HUDEP-2 (cell line): ENCODE data around the gene ADORA2A.

Experiments used
- DNase-seq, 76 experiments: peaks; one replicate each; lab custom pipeline; 2025; ENCODE audit not compliant: unreplicated experiment in 76 of 76; lab: John Stamatoyannopoulos, UW

The ADORA2A gene

DNA sequence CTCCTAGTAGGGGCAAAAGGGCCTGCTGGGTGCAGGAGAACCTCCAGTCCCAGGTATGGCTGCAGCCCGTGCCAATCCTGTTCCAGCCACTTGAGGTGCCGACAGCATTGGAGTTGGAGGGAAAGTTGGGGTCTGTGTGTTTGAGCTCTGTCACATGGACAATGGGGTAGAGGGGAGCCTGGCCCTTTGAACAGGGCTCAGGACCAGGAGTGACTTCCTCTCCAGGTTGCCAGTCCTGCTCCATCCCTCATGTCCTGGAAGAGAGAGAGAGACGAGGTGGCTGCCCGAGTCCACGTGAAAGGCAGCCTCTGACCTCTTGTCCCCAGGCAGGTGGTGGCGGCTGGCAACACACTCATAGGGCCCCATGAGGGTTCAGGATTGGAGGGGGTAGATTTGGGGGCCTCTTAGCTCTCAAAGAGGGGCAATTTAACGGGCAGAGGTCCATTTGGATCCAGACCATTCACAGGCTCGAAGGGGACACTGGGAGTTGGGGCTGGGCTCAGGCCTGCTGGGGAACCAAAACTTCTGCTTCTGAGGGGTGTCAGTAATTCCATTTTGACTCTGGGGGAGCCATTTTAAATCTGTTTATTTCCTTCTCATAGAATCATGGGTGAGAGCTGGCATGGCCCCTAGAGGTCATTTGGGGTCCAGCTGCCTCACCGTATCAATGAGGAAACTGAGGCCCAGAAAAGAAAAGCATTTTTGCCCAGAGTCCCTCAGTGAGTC lies 4.1 kb downstream of the ADORA2A start:
- no peak for DNase-seq

DNA sequence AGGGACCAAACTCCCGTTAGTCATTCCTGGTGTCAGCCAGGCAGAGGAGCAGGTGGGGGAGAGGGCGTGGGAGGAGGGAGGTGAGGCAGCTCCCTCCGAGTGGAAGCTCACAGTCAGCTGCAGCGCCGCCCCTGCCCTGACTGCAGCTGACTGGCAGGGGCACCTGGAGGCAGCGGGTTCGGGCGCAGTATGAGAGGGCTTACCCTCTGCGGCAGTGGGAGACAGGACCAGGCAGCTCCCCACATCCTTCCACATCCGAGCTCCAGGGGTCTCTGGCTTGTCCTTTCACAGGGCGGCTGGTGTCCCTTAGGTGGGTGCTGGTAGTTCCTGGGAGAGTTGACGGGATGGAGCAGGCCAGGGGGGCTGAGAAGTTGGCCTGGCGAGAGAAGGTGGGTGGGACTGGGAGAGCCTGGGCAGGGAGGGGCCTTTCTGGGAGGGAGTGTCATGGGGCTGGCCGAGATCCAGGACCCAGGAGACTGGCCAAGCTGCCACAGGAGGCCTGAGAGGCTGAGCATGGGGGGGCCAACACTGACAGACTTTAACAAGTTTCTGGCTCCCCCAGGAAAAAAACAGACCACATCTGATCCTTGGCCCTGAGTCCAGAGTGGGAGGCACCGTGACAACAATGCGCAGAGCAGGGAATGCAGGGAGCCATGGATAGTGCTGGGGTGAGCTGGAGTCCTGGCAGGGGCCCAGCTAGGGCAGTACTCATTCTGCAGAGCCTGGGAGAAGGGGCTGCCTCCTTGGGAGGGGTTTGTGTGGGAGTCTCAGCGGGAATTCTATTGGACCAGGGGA lies 4.9 kb downstream of the ADORA2A start:
- peak in 68 of 76 experiments; percentile 9 to 82 (median 62) for DNase-seq

DNA sequence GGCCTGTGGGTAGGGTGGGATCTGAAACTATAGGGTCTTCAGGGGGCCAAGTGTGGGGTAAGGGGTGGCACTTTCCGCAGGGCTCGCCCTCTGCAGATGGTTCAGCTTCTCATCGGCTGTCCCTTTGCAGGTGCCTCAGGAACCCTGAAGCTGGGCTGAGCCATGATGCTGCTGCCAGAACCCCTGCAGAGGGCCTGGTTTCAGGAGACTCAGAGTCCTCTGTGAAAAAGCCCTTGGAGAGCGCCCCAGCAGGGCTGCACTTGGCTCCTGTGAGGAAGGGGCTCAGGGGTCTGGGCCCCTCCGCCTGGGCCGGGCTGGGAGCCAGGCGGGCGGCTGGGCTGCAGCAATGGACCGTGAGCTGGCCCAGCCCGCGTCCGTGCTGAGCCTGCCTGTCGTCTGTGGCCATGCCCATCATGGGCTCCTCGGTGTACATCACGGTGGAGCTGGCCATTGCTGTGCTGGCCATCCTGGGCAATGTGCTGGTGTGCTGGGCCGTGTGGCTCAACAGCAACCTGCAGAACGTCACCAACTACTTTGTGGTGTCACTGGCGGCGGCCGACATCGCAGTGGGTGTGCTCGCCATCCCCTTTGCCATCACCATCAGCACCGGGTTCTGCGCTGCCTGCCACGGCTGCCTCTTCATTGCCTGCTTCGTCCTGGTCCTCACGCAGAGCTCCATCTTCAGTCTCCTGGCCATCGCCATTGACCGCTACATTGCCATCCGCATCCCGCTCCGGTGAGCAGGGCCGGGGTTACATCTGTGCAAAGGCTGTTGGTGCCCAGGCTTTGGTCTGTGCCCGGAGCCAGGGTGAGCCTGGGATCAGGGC lies 5.8 kb downstream of the ADORA2A start:
- DNase-seq: no peak

DNA sequence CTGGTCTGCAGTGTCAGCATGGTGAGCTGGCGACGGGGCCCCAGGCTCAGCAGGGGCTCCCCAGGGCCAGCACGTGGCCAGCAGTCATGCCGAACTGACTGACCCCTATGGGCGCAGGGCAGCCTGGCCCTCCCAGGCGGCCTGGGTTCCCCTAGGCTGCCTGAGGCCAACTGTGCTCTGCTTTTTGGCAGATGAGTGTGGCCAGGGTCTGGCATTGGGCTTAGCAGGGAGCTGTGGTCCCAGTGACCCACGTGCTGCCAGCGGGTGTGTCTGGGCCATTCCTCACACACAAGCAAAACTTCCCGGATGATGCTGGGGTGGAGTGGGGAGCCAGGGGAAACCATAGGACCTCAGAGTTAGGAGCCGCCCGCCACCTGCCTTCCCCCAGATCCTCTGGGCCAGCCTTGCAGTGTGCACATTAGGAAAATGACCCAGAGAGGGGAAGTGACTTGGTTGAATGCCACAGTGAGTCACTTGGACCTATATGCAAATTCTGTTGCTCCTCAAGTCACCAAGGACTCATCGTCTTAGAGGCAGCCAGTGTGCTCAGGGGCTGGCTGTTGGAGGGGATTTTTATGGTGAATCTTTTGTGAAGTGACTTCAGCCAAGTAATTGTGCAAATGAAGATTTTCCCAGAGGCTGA lies 6.5 kb downstream of the ADORA2A start:
- DNase-seq: peak in 13 of 76 experiments; percentile 6 to 56 (median 35)

DNA sequence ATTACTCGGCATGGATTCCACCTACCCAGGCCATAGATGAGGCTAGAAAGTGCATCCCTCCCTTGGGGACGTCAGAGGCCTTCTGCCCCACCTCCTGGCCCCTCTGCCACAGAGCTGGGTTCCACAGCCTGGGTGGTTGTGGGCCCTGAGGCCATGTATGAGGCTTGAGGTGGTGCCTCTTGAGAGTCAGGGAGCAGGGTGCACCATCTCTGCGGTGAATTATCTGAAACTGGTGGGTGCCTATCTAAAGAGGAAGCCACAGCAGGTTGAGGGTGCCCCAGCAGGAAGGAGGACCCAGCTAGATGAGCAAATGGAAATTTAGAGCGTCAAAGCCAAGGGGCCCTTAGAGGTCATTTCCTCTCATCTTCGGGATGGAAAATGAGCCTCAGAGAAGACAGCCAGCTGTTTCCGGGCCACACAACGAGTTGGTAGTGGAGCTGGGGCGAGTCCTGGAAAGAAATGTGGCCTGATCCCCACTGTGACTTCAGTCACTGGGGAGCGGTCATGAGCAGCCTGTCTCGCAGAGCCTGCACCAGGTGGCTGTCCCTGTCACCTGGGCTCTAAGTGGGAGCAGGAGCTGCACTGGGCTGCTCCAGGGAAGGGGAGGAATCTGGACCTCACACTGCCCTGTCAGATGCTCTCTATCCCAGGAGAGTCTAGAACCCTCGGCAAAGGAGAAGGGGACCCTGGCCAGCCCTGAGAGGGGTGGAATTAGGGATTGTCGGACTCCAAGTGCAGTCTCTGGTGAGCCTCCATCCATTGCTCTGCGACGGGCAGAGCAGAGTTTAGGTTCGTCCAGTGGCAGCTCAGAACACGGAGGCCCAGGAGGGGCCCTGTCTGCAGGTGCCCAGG lies 7.3 kb downstream of the ADORA2A start:
- DNase-seq: peak in 40 of 76 experiments; percentile 12 to 79 (median 38)

DNA sequence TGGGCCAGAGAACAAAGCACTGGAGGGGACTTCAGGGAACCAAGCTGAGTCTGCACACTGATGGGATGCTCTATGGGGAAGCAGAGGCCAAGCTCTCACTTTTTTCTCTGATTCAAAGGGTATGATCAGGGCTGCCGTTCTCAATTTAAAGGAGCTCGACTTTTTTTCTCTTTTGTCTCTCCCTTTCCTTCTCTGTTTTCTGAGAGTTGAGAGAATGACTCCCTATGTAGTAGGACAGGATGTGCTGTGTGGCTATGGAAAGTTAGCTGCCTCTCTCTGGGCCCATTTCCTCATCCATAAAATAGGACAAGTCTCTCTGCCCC lies 7.9 kb downstream of the ADORA2A start:
- DNase-seq: no peak

DNA sequence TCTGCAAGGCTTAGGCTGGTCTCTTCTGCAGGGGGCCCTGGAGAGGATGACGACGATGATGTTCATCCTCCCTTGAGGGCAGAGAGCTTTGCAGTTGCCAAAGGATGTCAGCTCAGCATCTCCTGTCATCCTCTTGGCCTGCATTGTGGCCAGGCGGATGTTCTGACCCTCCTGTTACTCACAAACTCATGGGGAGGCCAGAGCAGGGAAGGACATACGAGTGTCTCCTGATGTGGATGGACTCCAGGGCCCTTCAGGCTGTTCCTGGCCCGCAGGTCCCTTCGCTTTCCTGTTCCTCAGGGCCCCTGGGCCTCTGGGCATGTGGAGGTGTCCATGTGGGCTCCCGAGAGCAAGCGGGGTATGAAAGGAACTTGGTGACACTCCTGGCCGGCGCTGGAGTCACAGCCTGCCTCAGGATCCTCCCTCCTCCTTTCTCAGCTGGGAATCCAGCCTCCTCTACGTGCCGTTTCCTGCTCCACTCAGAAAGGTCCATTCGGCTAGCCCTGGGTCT lies 8.5 kb downstream of the ADORA2A start:
- no peak for DNase-seq

DNA sequence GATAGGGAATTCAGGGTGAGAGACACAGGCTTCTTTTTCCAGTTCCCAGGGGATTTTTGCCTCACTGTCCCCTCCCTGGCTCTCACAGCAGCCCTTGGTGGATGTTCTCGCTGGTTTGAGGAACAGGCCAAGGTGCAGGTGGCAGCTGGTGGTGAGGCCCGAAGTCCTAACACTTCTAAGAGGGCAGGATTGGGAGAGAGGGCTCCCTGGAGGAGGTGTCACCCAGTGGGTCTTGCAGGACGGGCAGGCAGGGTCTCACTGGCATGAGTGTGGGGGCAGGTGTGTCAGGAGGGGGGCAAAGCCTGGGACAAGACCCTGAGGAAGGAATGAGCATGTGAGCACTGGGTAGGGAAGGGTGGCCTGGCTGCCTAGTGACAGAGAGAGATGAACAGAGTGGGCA lies 9.2 kb downstream of the ADORA2A start:
- no peak for DNase-seq

DNA sequence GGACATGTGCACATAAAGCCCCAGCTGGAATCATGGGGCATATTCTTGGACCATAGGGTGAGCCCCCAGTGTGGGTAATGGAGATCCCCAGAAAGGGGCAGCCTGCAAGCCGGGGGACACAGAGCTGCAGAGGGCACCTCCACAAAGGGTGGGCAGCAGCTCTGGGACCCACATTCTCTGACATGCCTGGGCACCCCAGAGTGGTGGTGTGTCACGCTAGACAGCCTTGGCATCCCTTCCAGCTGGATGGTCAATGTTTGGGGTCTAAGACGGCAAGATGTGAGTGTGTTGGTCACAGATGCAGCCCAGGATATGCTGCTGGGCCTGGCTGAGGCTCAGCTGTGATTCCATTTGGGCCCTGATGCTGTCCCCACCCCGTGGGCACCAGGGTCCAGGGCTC lies 9.7 kb downstream of the ADORA2A start:
- no peak for DNase-seq

DNA sequence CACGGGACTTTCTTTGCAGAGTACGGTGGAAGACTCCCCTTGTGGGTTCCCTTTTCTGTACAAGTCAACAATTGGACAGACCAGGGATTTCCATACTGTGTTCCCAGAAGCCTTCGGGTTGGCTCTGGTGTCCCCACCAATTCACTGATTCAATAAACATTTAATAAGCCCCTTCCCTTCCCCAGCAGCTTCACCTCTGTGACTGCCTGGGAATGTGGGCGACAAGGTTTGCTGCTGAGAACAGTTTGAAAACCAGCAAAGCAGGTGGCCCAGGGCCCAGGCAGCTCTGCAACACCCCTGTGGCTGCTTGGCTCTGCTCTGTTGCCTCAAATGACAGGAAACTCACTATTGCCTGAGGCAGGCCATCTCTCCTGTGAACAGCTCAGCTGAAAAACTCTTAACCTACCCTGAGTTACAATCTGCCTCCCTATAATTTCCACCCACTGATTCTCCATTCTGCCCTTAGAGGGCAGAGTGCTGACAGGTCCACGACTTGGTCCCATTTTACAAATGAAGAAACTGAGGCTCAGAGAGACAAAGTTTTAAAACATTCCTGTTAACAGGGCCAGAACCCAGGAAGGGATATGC lies 10.4 kb downstream of the ADORA2A start:
- DNase-seq: no peak

DNA sequence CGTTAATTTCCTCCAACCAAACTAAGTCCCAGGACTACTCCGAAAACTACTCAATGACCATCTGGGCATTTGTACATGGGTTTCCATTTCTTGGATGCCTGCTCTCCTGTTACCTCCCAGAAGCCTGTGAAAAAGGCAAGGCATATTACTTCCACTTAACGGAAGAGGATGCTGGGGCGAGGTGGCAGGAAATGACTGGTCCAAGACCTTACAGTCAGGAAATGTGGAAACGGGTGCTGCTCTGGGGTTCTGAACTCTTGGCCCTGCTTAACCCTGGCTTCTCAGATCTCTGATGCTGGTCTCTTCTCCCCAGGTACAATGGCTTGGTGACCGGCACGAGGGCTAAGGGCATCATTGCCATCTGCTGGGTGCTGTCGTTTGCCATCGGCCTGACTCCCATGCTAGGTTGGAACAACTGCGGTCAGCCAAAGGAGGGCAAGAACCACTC lies 12.9 kb downstream of the ADORA2A start:
- no peak for DNase-seq

DNA sequence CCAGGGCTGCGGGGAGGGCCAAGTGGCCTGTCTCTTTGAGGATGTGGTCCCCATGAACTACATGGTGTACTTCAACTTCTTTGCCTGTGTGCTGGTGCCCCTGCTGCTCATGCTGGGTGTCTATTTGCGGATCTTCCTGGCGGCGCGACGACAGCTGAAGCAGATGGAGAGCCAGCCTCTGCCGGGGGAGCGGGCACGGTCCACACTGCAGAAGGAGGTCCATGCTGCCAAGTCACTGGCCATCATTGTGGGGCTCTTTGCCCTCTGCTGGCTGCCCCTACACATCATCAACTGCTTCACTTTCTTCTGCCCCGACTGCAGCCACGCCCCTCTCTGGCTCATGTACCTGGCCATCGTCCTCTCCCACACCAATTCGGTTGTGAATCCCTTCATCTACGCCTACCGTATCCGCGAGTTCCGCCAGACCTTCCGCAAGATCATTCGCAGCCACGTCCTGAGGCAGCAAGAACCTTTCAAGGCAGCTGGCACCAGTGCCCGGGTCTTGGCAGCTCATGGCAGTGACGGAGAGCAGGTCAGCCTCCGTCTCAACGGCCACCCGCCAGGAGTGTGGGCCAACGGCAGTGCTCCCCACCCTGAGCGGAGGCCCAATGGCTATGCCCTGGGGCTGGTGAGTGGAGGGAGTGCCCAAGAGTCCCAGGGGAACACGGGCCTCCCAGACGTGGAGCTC lies 13.5 kb downstream of the ADORA2A start:
- DNase-seq: no peak

DNA sequence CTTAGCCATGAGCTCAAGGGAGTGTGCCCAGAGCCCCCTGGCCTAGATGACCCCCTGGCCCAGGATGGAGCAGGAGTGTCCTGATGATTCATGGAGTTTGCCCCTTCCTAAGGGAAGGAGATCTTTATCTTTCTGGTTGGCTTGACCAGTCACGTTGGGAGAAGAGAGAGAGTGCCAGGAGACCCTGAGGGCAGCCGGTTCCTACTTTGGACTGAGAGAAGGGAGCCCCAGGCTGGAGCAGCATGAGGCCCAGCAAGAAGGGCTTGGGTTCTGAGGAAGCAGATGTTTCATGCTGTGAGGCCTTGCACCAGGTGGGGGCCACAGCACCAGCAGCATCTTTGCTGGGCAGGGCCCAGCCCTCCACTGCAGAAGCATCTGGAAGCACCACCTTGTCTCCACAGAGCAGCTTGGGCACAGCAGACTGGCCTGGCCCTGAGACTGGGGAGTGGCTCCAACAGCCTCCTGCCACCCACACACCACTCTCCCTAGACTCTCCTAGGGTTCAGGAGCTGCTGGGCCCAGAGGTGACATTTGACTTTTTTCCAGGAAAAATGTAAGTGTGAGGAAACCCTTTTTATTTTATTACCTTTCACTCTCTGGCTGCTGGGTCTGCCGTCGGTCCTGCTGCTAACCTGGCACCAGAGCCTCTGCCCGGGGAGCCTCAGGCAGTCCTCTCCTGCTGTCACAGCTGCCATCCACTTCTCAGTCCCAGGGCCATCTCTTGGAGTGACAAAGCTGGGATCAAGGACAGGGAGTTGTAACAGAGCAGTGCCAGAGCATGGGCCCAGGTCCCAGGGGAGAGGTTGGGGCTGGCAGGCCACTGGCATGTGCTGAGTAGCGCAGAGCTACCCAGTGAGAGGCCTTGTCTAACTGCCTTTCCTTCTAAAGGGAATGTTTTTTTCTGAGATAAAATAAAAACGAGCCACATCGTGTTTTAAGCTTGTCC lies 14.3 kb downstream of the ADORA2A start:
- DNase-seq: peak in 11 of 76 experiments; percentile 8 to 28 (median 15)

DNA sequence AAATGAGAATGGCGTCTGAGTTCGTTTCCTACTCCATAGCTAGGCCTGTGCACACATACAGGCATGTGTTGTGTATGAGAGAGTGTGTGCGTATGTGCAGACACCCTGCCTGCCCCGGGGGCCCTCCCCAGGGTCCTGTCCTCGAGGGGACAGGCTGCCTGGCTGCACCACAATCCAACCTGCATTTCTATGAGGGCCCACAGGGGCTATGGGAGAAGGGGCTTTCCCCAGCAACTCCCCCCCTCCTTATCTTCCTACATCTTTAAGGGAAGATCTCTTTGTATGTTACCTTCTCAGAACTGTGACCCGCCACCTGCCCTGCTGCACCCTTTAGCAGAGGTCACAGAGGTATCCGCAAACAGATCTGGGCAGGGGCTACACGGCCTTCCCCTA lies 14.9 kb downstream of the ADORA2A start:
- DNase-seq: no peak

DNA sequence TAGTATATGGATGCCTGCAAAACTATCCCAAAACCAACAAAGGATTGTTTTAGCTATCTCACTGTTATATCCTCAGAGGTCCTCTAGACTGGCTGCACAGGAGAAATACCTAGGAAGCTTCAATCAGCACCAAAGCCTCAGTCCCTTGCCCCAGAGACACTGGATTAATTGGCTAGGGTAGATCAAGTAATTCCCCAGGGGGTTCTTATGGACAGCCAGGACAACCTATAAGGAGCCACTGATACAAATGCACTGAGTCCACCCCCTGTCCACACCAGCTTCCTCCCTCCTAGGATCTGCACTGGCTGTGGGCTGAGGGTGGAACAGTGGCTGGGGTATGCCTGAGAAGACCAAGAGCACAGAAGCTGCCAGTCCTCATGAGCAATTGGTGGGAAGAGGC lies 16.3 kb downstream of the ADORA2A start:
- no peak for DNase-seq

DNA sequence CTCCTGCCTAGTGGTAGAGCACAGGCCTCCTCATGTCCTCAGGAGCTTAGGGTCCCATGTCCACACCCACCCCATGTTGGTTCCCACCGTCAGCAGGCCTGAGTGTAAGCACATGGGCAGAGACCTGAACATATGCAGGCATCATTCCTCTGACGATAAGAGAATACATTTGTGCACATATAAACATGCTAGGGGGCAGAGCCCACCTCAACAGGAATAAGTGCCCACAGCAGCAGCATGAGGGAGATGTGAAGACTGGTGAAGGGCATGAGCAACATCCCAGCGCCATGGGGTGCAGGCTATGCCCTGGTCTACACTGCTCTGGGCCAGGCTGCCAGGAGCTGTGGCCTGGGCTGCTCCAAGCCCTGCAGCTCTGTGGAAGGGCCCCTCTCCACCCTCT lies 16.9 kb downstream of the ADORA2A start:
- no peak for DNase-seq

DNA sequence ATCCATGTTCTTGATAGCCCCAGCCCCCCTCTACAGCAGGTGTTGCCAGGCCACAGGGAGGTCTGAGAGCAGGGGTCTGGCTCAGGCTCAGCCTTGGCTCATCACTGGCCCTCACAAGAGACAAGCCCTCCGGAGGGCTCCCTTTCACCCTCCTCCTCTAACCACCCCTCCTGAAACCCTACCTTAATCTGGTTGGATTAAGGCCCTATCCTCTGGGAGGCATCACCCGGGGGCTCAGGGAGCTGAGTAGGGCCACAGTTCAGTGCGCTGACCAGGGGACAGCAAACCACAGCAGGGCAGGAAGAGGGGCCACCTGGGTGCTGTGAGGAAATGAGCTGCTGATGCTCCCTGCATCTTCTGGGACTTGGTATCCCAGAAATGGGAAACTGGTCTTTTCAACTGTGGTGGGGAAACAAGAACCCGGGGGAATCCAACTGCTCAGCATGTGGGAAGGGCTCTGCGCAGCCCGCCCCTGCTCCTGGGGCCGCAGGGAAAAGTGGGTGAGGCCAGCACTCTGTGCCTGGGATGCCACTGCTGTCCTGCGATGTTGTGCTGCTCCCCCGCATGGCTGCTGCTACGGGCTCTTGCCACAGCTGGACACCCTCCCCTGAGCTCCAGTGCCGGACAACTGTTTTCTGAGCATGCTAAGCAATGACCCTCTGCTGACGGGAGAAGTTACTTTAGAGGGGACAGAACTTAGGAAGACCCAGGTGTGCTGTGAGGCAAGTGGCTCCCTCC lies 17.5 kb downstream of the ADORA2A start:
- DNase-seq: no peak
